Measurements from ENCODE around the gene BAAT.

The BAAT gene

GRCh38 chr9:101427358-101427757 is 42.6 kb upstream of the BAAT start:
- no peak for DNase-seq (ENCODE audit: insufficient read length, low spot score)
- TF ChIP-seq CTCF (IDR thresholded peaks at IDR 0.05; ENCODE audit: insufficient read depth, missing control alignments) = no peak
- no peak for FAIRE-seq

GRCh38 chr9:101421653-101422065 is 36.9 kb upstream of the BAAT start:
- FAIRE-seq = no peak
- no peak for DNase-seq (ENCODE audit: insufficient read length, low spot score)
- no peak for TF ChIP-seq CTCF (IDR thresholded peaks at IDR 0.05; ENCODE audit: insufficient read depth, missing control alignments)

- FAIRE-seq (no peak), DNase-seq (ENCODE audit: insufficient read length, low spot score) (no peak)
- no peak for TF ChIP-seq CTCF (IDR thresholded peaks at IDR 0.05; ENCODE audit: insufficient read depth, missing control alignments)
These were observed 35.1 kb upstream of the BAAT start for GRCh38 chr9:101419863-101420262.

GRCh38 chr9:101418518-101419430 is 34.0 kb upstream of the BAAT start:
- no peak for TF ChIP-seq CTCF (IDR thresholded peaks at IDR 0.05; ENCODE audit: insufficient read depth, missing control alignments)
- DNase-seq (ENCODE audit: insufficient read length, low spot score) = no peak
- no peak for FAIRE-seq

GRCh38 chr9:101417977-101418376 is 33.2 kb upstream of the BAAT start:
- no peak for FAIRE-seq
- no peak for DNase-seq (ENCODE audit: insufficient read length, low spot score)
- TF ChIP-seq CTCF (IDR thresholded peaks at IDR 0.05; ENCODE audit: insufficient read depth, missing control alignments) = no peak

GRCh38 chr9:101417389-101417788 is 32.6 kb upstream of the BAAT start:
- TF ChIP-seq CTCF (IDR thresholded peaks at IDR 0.05; ENCODE audit: insufficient read depth, missing control alignments) = no peak
- FAIRE-seq (no peak), DNase-seq (ENCODE audit: insufficient read length, low spot score) (no peak)

GRCh38 chr9:101415578-101415977 is 30.8 kb upstream of the BAAT start:
- no peak for TF ChIP-seq CTCF (IDR thresholded peaks at IDR 0.05; ENCODE audit: insufficient read depth, missing control alignments)
- no peak for FAIRE-seq

More at GRCh38 chr9:101415578-101415977, 30.8 kb upstream of the BAAT start:
- DNase-seq (ENCODE audit: insufficient read length, low spot score) = no peak

Measured in D721Med (cell line).